Fibroblast of lung (primary cell): ENCODE data around the gene ACSF2.
"Not testable (repeated sequence)": the region's sequence is repeated elsewhere in the genome, so short reads cannot be mapped to it uniquely, and the experiment has no call there.

ENCODE experiments used
- CTCF ChIP-seq, 2 donors: IDR thresholded peaks in 1 of 2; conservative IDR thresholded peaks in 1 of 2; 1 replicate in 1 of 2; 2 replicates in 1 of 2; pipeline ENCODE4 v1.5.1; 2011 to 2012; ENCODE audit warnings: low read length in 2 of 2, control low read depth in 1 of 2, inconsistent platforms in 1 of 2, low read depth in 1 of 2, mild to moderate bottlenecking in 1 of 2
- EZH2 ChIP-seq: IDR thresholded peaks from 2 replicates; pipeline ENCODE4 v1.5.1; 2012; ENCODE audit warnings: low read length, control low read depth, mild to moderate bottlenecking; ENCODE audit errors: missing control alignments

- not testable (repeated sequence) for TF ChIP-seq CTCF (conservative IDR thresholded peaks at IDR 0.05 in 1 of 2, IDR thresholded peaks at IDR 0.05 in 1 of 2; ENCODE audit: low read depth in 1 of 2, low read length in 2 of 2); EZH2
These were observed 20.7 kb upstream of the ACSF2 start for GRCh38 chr17:50405351-50405750.
